ENCODE results near the gene NDUFA11.

The NDUFA11 gene

GRCh38 chr19:5932609-5933262 lies 29.1 kb upstream of the NDUFA11 start:
- no peak for DNase-seq (ENCODE audit: low read depth in 3 of 3)

DNA sequence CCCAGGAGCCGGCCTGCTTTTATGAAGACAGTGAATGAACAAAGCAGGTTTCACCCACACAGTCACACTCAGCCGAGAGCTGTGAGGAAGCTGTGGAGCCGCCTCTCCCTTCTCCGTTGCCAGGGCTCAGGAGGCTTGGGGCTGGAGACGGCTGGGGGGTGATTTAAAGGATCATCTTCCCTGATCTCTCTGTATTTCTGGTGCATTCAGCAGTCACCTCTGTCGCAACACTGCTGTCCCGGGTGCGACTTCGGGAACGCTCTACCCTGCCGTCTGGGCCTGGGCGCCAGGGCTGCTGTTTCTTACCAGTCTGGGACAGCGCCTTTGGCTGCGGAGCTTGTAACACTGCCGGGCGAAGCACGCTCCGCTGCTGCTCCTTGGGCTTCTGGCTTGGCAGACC lies 28.6 kb upstream of the NDUFA11 start:
- DNase-seq (ENCODE audit: low read depth in 3 of 3), result no peak

- no peak for DNase-seq (ENCODE audit: low read depth in 3 of 3)
Observed at GRCh38 chr19:5931251-5931650, 27.7 kb upstream of the NDUFA11 start.

GRCh38 chr19:5929625-5930024 lies 26.0 kb upstream of the NDUFA11 start:
- DNase-seq (ENCODE audit: low read depth in 3 of 3), result no peak

GRCh38 chr19:5929179-5929578 lies 25.6 kb upstream of the NDUFA11 start:
- DNase-seq (ENCODE audit: low read depth in 3 of 3), result no peak

DNA sequence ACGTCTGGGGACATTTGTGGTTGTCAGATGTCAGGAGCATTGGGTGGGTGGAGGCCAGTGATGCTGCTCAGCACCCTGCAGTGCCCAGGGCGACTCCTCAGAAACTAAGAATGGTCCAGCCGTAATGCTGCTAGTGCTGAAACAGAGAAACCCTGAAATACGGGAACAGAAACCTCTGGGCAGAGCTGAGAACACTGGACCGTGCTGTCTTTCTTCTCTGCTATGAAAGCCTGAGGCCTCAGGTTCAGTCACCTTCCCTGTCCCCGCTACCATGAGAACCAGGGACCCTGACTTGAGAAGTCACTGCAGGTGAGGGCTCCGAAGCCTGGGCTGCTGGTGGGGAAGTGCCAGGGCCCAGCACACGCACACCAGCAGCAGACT lies 23.8 kb upstream of the NDUFA11 start:
- no peak for DNase-seq (ENCODE audit: low read depth in 3 of 3)

DNA sequence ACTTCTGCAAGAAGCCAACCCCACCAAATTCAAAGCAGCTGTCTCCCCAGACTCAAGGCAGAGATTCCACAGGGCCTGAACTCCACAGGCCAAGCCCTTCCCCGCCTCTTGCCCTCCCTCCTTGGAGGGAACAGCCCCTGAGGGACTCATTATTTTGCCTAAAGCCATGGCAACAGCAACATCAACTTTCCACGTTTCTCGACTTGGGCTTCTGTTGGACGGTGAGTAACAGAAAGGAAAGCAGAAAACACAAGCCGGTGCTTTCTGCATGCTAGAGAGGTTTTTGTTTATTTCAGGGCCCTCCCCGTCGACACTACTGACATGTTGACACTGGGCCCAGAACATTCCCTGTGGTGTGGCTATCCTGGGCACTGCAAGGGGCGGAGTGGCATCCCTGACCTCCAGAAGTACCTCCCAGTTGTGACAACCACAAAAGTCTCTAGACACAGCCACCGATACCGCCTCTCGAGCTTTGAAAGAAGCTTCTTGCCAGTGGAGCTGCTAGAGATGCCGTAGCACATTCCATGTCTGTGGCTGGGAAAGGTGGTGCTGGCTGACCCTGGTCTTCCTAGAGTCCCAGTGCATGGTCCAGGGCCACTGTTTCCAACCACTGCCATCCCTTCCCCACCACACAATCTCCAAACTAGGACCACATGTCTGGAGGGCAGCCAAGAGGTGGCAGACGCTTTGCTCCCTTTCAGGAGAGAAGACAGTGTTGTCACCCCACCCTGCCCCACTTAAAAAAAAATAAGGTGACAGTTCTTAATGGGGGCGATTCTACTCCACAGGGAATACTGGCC lies 23.3 kb upstream of the NDUFA11 start:
- DNase-seq (ENCODE audit: low read depth in 3 of 3), result no peak

DNA sequence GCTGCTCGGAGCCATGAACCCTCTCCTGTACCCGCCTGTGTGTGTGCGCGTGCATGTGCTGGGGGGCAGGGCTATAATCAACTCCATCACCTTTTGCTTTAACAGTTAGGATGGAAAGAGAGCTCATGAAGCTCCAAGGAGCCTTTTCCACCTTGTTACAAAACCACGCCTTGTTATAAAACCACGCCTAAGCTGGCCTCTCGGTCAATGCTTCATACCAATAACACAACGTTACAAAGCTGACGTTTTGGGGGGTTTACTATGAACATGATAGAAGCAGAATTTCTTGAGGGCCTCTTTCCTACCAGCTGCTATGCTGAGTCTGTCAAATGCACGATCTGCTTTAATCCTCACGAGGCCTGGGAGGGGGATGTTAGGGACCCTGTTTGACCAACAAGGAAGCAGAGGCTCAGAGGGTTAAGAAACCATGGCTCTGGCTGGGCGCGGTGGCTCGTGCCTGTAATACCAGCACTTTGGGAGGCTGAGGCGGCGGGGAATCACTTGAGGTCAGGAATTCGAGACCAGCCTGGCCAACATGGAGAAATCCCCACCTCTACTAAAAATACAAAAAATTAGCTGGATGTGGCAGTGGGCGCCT lies 22.3 kb upstream of the NDUFA11 start:
- DNase-seq (ENCODE audit: low read depth in 3 of 3), result no peak

DNA sequence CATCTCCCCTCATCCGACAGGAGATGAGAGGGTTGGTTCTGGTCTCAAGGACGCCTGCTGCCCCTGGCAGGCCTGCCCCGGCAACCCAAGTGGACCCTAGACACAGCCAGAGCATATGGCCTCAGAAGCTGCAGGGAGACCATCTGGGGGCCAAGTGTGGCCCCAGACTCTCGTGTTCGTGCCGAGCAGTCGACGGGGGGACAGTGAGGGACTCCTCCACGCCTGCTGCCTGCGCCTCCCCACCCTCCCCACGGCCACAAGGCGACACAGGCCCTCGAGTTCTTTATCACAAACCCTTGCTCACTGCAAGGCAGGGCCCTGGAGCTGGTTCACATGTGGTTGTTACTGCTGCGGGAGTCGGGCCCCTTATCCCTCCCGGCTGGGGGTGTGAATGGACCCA lies 19.8 kb upstream of the NDUFA11 start:
- no peak for DNase-seq (ENCODE audit: low read depth in 3 of 3)

GRCh38 chr19:5922161-5922545 lies 18.6 kb upstream of the NDUFA11 start:
- DNase-seq (ENCODE audit: low read depth in 3 of 3), result no peak

DNA sequence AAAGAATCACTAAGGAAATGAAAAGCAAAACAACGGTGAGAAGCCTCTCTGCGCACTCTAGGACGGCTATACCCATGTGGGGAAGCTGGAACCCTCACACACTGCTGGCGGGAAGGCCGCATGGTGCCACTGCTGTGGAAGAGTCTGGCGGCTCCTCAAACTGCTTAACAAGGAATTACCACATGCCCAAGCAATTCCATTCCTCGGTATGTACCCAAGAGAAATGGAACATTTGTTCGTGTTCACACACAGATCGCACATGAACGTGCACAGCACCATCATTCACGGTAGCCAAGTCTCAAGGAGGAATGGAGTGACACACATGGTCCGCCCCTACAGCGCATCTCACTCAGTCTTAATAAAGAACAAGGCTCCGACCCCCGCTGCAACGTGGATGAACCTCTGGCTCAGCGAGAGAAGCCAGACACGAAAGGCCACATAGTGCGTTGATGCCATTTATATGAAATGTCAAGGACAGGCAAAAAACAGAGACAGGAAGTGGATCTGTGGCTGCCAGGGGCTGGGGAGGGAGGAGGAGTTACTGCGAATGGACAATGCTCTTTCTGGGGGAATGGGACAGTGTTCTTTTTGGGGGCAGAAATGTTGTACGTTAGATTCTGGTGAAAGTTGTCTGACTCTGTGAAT lies 18.0 kb upstream of the NDUFA11 start:
- DNase-seq (ENCODE audit: low read depth in 3 of 3), result no peak

GRCh38 chr19:5918463-5919079 lies 15.0 kb upstream of the NDUFA11 start:
- no peak for DNase-seq (ENCODE audit: low read depth in 3 of 3)

DNA sequence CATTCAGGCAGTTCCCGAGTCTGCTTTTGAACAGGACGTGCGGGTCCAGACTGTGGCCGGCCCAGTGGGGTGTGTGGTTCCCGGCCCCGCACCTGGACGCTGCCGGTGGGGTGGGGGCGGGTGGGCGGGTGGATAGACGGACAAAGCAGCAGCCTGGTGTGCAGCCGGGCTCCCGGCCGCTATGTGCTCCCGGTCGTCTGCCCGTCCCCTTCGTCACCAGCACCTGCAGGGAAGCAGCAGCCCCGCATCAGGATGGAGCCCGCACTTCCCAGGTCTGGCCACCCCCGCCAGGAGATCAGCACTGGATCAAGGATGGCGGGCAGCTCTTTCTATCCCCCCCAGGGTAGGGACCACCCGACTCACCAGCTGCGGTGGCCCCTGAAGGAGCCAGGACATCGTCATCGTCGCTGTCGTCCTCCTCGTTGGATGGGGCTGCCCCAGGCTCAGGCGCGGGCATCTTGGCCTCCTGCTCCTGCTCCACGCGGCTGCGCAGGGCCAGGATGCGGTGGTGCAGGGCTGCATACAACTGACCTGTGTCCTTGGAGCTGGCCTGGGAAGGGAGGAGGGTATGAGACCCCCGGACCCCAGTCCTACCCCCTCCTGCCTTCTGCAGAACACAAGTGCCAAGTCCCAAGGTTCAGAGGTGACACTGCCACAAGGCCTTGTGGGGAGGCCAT lies 14.0 kb upstream of the NDUFA11 start:
- no peak for DNase-seq (ENCODE audit: low read depth in 3 of 3)

DNA sequence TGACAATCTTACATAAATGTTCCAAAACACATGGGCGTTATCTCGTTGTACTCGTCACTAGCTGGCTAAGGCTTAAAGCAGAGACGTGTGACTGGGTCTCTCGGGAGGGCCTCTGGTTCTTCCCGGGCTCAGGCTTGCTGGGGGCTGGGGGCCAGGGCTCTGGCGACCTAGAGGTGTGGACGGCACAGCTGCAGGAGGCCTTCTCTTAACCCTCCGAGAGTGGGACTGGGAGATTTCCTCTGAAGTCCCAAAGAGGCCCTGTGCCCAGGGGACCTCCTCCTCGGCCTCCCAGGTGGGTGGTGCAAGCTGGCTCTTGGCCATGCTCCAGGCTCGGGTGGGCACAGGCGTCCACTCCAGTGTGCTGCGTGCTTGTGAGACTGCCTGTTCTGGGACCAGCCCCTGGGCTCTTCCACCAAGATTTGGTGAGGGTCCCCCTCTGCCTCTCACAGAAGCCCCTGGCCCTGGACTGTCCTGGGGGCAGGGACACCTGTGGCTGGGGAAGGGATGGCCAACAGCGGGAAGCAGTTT lies 12.7 kb upstream of the NDUFA11 start:
- DNase-seq (ENCODE audit: low read depth in 3 of 3), result no peak

DNA sequence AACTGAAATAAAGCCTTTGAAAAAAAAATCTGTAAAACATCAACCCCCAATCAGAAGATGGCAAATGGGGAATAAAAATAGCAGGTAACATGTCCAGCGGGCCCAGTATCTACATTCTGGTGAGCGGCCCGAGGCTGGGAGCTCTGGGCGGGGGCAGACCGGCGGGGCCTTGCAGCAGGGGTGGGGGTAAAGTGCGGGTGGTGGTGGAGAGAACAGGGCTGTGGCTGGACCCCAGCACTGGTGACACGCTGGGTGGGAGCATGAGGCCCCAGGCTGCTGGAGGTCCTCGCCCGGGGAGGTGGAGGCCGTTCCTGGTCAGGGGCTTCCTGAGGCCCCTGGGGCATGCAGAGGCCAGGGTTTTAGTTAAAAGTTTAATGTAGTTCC lies 12.2 kb upstream of the NDUFA11 start:
- no peak for DNase-seq (ENCODE audit: low read depth in 3 of 3)

GRCh38 chr19:5914946-5915781 lies 11.6 kb upstream of the NDUFA11 start:
- DNase-seq (ENCODE audit: low read depth in 3 of 3), result no peak

DNA sequence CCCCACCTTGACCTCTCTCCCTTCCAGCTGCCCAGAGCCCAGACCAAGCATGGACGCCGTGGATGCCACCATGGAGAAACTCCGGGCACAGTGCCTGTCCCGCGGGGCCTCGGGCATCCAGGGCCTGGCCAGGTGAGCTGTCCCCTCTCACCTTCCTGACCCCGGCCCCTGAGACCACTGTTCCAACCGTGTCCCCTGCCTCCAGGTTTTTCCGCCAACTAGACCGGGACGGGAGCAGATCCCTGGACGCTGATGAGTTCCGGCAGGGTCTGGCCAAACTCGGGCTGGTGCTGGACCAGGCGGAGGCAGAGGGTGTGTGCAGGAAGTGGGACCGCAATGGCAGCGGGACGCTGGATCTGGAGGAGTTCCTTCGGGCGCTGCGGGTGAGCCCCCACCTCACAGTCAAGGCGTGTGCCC lies 10.8 kb upstream of the NDUFA11 start:
- no peak for DNase-seq (ENCODE audit: low read depth in 3 of 3)

GRCh38 chr19:5913739-5914357 lies 10.3 kb upstream of the NDUFA11 start, which contains the start of gene CAPS:
CAPS (plus strand) TSS chr19:5914254; CDS start chr19:5914407, 153 bp downstream.
- no peak for DNase-seq (ENCODE audit: low read depth in 3 of 3)

- no peak for DNase-seq (ENCODE audit: low read depth in 3 of 3)
Observed at GRCh38 chr19:5911366-5911765, 7.8 kb upstream of the NDUFA11 start.

DNA sequence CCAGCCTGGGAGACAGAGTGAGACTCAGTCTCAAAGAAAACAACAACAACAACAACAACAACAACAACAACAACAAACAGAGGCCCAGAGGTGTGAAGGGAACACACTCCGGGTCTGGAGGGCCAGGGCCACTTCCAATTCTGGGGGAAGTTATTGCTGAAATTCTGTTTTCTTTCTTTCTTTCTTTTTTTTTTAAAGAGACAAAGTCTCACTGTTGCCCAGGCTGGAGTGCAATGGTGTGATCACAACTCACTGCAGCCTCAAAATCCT lies 7.0 kb upstream of the NDUFA11 start:
- DNase-seq (ENCODE audit: low read depth in 3 of 3), result no peak

Data from stimulated activated CD4-positive, alpha-beta T cell treated with anti-CD3 and anti-CD28 coated beads, TNF-alpha, amount 100 ng/mL, for 24 hours (primary cell).